Measurements from ENCODE around the gene SPPL2A. TPM values are rescaled to one million over a fixed set of nuclear protein-coding genes. Genes with fewer than 3 reads are reported as not detected.
A peak's percentile ranks its signal among the peaks of the same experiment; 100 is the strongest.
"Not testable (repeated sequence)": the region's sequence is repeated elsewhere in the genome, so short reads cannot be mapped to it uniquely, and the experiment has no call there.

The SPPL2A gene, protein sequence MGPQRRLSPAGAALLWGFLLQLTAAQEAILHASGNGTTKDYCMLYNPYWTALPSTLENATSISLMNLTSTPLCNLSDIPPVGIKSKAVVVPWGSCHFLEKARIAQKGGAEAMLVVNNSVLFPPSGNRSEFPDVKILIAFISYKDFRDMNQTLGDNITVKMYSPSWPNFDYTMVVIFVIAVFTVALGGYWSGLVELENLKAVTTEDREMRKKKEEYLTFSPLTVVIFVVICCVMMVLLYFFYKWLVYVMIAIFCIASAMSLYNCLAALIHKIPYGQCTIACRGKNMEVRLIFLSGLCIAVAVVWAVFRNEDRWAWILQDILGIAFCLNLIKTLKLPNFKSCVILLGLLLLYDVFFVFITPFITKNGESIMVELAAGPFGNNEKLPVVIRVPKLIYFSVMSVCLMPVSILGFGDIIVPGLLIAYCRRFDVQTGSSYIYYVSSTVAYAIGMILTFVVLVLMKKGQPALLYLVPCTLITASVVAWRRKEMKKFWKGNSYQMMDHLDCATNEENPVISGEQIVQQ
- total RNA-seq (2014; rRNA removed; shearing (Covaris generic); ENCODE audit: low replicate concordance) = 34.8 and 84.8 TPM in 2 replicates

GRCh38 chr15:50765195-50765967 lies at the start of gene SPPL2A:
Gene SPPL2A (minus strand): TSS chr15:50765706. CDS start chr15:50765533, 173 bp downstream.
- peak; percentile 91 for DNase-seq
- H3K27me3 ChIP-seq (ENCODE audit: low read length) = no peaks in the 10 kb centered on the region
- H3K4me3 ChIP-seq (ENCODE audit: low read length) = peak within 1 kb of the TSS; percentile 88
- no peaks in the 10 kb centered on the region for H3K9me3 ChIP-seq (ENCODE audit: low read length)
- peak within 1 kb of the TSS; percentile 85 for H3K9ac ChIP-seq (ENCODE audit: low read length)
- no peaks in the 10 kb centered on the region for H4K20me1 ChIP-seq (ENCODE audit: insufficient read depth, low read depth, low read length)
- peaks cover 16% of the 10 kb centered on the region for H3K4me1 ChIP-seq (ENCODE audit: low read length)
- H3K36me3 ChIP-seq (ENCODE audit: insufficient read depth, low read length) = no peaks in the 10 kb centered on the region
- peak within 1 kb of the TSS; percentile 80 for H3K4me2 ChIP-seq (ENCODE audit: low read depth, low read length, poor library complexity, severe bottlenecking)
- peaks cover 40% of the 10 kb centered on the region for H3K79me2 ChIP-seq (ENCODE audit: low read length)
- peak within 1 kb of the TSS; percentile 62 for H3K27ac ChIP-seq (ENCODE audit: low read length)
- no peaks in the 10 kb centered on the region for H3K9me2 ChIP-seq (replicated peaks; ENCODE audit: insufficient read depth, low read length)
- peak within 1 kb of the TSS; percentile 93 for H2AFZ ChIP-seq (ENCODE audit: low read length)

DNA sequence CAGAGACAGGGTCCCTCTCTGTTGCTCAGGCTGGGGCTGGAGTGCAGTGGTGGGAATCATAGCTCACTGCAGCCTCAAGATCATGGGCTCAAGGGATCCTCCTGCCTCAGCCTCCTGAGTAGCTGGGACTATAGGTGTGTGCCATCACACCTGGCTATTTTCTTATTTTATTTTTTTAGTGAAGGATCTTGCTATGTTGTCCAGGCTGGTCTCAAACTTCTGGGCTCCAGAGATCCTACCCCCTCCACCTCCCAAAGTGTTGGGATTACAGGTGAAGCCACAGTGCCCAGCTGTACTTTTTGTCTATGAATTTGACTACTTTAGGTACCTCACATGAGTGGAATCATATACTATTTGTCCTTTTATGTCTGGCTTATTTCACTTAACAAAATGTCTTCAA lies 49.1 kb upstream of the SPPL2A start:
- Histone ChIP-seq H3K27ac (ENCODE audit: low read length) (no peak overlapping the region), H4K20me1 (ENCODE audit: insufficient read depth, low read depth, low read length) (no peaks in the 10 kb centered on the region), H3K27me3 (ENCODE audit: low read length) (no peaks in the 10 kb centered on the region), H3K79me2 (ENCODE audit: low read length) (no peaks in the 10 kb centered on the region), H2AFZ (ENCODE audit: low read length) (no peak overlapping the region), H3K9me2 (replicated peaks; ENCODE audit: insufficient read depth, low read length) (no peaks in the 10 kb centered on the region), H3K9me3 (ENCODE audit: low read length) (no peaks in the 10 kb centered on the region), H3K4me2 (ENCODE audit: low read depth, low read length, poor library complexity, severe bottlenecking) (no peak overlapping the region), H3K4me1 (ENCODE audit: low read length) (no peaks in the 10 kb centered on the region), H3K9ac (ENCODE audit: low read length) (no peak overlapping the region), H3K36me3 (ENCODE audit: insufficient read depth, low read length) (no peaks in the 10 kb centered on the region), H3K4me3 (ENCODE audit: low read length) (no peak overlapping the region)
- DNase-seq = no peak

- DNase-seq = no peak
- H3K27me3 ChIP-seq (ENCODE audit: low read length) = no peaks in the 10 kb centered on the region
- no peaks in the 10 kb centered on the region for H4K20me1 ChIP-seq (ENCODE audit: insufficient read depth, low read depth, low read length)
- no peaks in the 10 kb centered on the region for H3K36me3 ChIP-seq (ENCODE audit: insufficient read depth, low read length)
- no peak overlapping the region for H3K4me3 ChIP-seq (ENCODE audit: low read length)
- no peaks in the 10 kb centered on the region for H3K9me2 ChIP-seq (replicated peaks; ENCODE audit: insufficient read depth, low read length)
- H3K9ac ChIP-seq (ENCODE audit: low read length) = no peak overlapping the region
- no peaks in the 10 kb centered on the region for H3K79me2 ChIP-seq (ENCODE audit: low read length)
- H3K27ac ChIP-seq (ENCODE audit: low read length) = no peak overlapping the region
- no peak overlapping the region for H2AFZ ChIP-seq (ENCODE audit: low read length)
- no peaks in the 10 kb centered on the region for H3K9me3 ChIP-seq (ENCODE audit: low read length)
- no peak overlapping the region for H3K4me2 ChIP-seq (ENCODE audit: low read depth, low read length, poor library complexity, severe bottlenecking)
- H3K4me1 ChIP-seq (ENCODE audit: low read length) = no peaks in the 10 kb centered on the region
Measured at GRCh38 chr15:50813865-50814264, 48.4 kb upstream of the SPPL2A start.

- H3K9ac ChIP-seq (ENCODE audit: low read length) = no peak overlapping the region
- H3K4me2 ChIP-seq (ENCODE audit: low read depth, low read length, poor library complexity, severe bottlenecking) = no peak overlapping the region
- no peak overlapping the region for H3K4me3 ChIP-seq (ENCODE audit: low read length)
- no peaks in the 10 kb centered on the region for H3K79me2 ChIP-seq (ENCODE audit: low read length)
- H3K4me1 ChIP-seq (ENCODE audit: low read length) = no peaks in the 10 kb centered on the region
- H3K27ac ChIP-seq (ENCODE audit: low read length) = no peak overlapping the region
- no peak overlapping the region for H2AFZ ChIP-seq (ENCODE audit: low read length)
- no peaks in the 10 kb centered on the region for H3K9me3 ChIP-seq (ENCODE audit: low read length)
- DNase-seq = no peak
- no peaks in the 10 kb centered on the region for H4K20me1 ChIP-seq (ENCODE audit: insufficient read depth, low read depth, low read length)
- no peaks in the 10 kb centered on the region for H3K36me3 ChIP-seq (ENCODE audit: insufficient read depth, low read length)
- H3K27me3 ChIP-seq (ENCODE audit: low read length) = 0 out of 2 replicates have a peak, but pooled peaks cover 1% of the 10 kb centered on the region
- no peaks in the 10 kb centered on the region for H3K9me2 ChIP-seq (replicated peaks; ENCODE audit: insufficient read depth, low read length)
Measured at GRCh38 chr15:50813089-50813488, 47.6 kb upstream of the SPPL2A start.

DNA sequence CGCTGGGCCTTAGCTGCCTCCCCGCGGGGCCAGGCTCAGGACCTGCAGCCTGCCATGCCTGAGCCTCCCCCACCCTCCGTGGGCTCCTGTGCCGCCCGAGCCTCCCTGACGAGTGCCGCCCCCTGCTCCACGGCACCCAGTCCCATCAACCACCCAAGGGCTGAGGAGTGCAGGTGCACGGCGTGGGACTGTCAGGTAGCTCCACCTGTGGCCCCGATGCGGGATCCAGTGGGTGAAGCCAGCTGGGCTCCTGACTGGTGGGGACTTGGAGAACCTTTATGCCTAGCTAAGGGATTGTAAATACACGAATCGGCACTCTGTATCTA lies 46.6 kb upstream of the SPPL2A start:
- H3K9ac ChIP-seq (ENCODE audit: low read length); H3K4me3 ChIP-seq (ENCODE audit: low read length); H3K36me3 ChIP-seq (ENCODE audit: insufficient read depth, low read length); H3K4me2 ChIP-seq (ENCODE audit: low read depth, low read length, poor library complexity, severe bottlenecking); H3K9me3 ChIP-seq (ENCODE audit: low read length); H4K20me1 ChIP-seq (ENCODE audit: insufficient read depth, low read depth, low read length); DNase-seq; H3K27ac ChIP-seq (ENCODE audit: low read length); H2AFZ ChIP-seq (ENCODE audit: low read length); H3K27me3 ChIP-seq (ENCODE audit: low read length); H3K79me2 ChIP-seq (ENCODE audit: low read length); H3K9me2 ChIP-seq (replicated peaks; ENCODE audit: insufficient read depth, low read length); H3K4me1 ChIP-seq (ENCODE audit: low read length): not testable (repeated sequence)

DNA sequence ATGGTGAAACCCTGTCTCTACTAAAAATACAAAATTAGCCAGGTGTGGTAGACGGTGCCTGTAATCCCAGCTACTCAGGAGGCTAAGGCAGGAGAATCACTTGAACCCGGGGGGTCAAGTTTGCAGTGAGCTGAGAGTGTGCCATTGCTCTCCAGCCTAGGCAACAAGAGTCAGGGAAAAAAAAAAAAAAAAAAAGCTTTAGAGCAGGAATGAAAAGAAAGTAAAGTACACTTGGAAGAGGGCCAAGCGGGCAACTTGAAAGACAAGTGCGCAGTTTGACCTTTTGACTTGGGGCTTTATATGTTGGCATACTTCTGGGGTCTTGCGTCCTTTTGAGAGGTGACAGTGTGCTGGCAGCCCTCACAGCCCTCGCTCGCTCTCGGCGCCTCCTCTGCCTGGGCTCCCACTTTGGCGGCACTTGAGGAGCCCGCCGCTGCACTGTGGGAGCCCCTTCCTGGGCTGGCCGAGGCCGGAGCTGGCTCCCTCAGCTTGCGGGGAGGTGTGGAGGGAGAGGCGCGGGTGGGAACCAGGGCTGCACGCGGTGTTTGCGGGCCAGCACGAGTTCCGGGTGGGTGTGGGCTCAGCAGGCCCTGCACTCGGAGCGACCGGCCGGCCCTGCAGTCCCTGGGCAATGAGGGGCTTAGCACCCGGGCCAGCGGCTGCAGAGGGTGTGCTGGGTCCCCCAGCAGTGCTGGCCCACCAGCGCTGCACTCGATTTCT lies 46.1 kb upstream of the SPPL2A start:
- not testable (repeated sequence) for H4K20me1 ChIP-seq (ENCODE audit: insufficient read depth, low read depth, low read length); H3K27ac ChIP-seq (ENCODE audit: low read length); H3K4me3 ChIP-seq (ENCODE audit: low read length); DNase-seq; H3K9ac ChIP-seq (ENCODE audit: low read length); H3K36me3 ChIP-seq (ENCODE audit: insufficient read depth, low read length); H3K4me2 ChIP-seq (ENCODE audit: low read depth, low read length, poor library complexity, severe bottlenecking); H3K79me2 ChIP-seq (ENCODE audit: low read length); H3K9me2 ChIP-seq (replicated peaks; ENCODE audit: insufficient read depth, low read length); H2AFZ ChIP-seq (ENCODE audit: low read length); H3K4me1 ChIP-seq (ENCODE audit: low read length); H3K27me3 ChIP-seq (ENCODE audit: low read length); H3K9me3 ChIP-seq (ENCODE audit: low read length)

GRCh38 chr15:50810128-50810527 lies 44.6 kb upstream of the SPPL2A start:
- no peak overlapping the region for H2AFZ ChIP-seq (ENCODE audit: low read length)
- H3K27me3 ChIP-seq (ENCODE audit: low read length) = 0 out of 2 replicates have a peak, but pooled peaks cover 3% of the 10 kb centered on the region
- no peaks in the 10 kb centered on the region for H4K20me1 ChIP-seq (ENCODE audit: insufficient read depth, low read depth, low read length)
- H3K36me3 ChIP-seq (ENCODE audit: insufficient read depth, low read length) = no peaks in the 10 kb centered on the region
- H3K79me2 ChIP-seq (ENCODE audit: low read length) = no peaks in the 10 kb centered on the region
- H3K4me1 ChIP-seq (ENCODE audit: low read length) = no peaks in the 10 kb centered on the region
- no peak overlapping the region for H3K4me3 ChIP-seq (ENCODE audit: low read length)
- DNase-seq = no peak
- no peaks in the 10 kb centered on the region for H3K9me2 ChIP-seq (replicated peaks; ENCODE audit: insufficient read depth, low read length)
- H3K27ac ChIP-seq (ENCODE audit: low read length) = no peak overlapping the region
- H3K9ac ChIP-seq (ENCODE audit: low read length) = no peak overlapping the region
- H3K9me3 ChIP-seq (ENCODE audit: low read length) = no peaks in the 10 kb centered on the region
- H3K4me2 ChIP-seq (ENCODE audit: low read depth, low read length, poor library complexity, severe bottlenecking) = no peak overlapping the region

GRCh38 chr15:50808728-50809127 lies 43.2 kb upstream of the SPPL2A start:
- Histone ChIP-seq H3K9me3 (ENCODE audit: low read length) (no peaks in the 10 kb centered on the region), H3K9ac (ENCODE audit: low read length) (no peak overlapping the region), H3K79me2 (ENCODE audit: low read length) (no peaks in the 10 kb centered on the region), H3K4me2 (ENCODE audit: low read depth, low read length, poor library complexity, severe bottlenecking) (no peak overlapping the region), H4K20me1 (ENCODE audit: insufficient read depth, low read depth, low read length) (no peaks in the 10 kb centered on the region), H3K36me3 (ENCODE audit: insufficient read depth, low read length) (no peaks in the 10 kb centered on the region), H2AFZ (ENCODE audit: low read length) (no peak overlapping the region), H3K27me3 (ENCODE audit: low read length) (0 out of 2 replicates have a peak, but pooled peaks cover 3% of the 10 kb centered on the region), H3K4me1 (ENCODE audit: low read length) (no peaks in the 10 kb centered on the region), H3K27ac (ENCODE audit: low read length) (no peak overlapping the region), H3K4me3 (ENCODE audit: low read length) (no peak overlapping the region), H3K9me2 (replicated peaks; ENCODE audit: insufficient read depth, low read length) (no peaks in the 10 kb centered on the region)
- no peak for DNase-seq
